Measurements from ENCODE around the gene NFIC.

- TF ChIP-seq CTCF (IDR thresholded peaks at IDR 0.05; ENCODE audit: insufficient read depth, low read depth, low read length) (no peak), EZH2 (IDR thresholded peaks at IDR 0.05; ENCODE audit: insufficient read depth, low read length) (no peak)
These were observed 54.7 kb downstream of the NFIC start for GRCh38 chr19:3420909-3421619.

All from astrocyte (in vitro differentiated cells and primary cell).